ENCODE data around the gene ANKRD44.
A peak's percentile ranks its signal among the peaks of the same experiment; 100 is the strongest.

The ANKRD44 gene

DNA sequence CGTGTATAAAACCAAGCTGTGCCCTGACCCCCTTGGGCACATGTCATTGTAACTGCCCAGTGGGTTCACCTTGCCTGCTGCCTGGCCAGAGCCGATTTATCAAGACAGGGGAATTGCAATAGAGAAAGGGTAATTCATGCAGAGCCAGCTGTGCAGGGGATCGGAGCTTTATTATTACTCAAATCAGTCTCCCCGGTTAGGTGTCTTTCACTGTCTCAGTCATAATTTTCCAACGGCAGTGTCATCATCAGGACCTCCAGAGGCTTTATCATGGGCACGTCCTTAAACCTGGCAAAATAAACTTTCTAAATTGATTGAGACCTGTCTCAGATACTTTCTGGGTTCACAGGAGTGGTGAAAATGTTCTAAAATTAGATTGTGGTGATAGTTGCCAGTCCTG is 354.5 kb downstream of the ANKRD44 start:
- DNase-seq (ENCODE audit: low read depth) = no peak

DNA sequence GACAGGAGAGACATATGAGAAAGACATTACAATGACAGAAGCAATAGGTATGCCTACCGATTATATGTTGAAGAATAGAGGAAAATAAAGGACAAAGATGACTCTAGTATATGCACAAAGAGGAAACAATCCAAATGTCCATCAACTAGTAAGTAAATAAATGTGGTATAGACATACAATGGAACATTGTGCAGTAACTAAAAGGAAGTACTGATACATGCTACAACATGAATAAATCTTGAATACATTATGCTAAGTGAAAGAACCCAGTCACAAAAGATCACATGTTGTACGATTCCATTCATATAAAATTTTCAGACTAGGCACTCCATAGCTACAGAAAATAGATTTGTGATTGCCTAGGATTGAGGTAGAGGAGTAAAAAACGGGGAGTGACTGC is 355.5 kb downstream of the ANKRD44 start:
- DNase-seq (ENCODE audit: low read depth) = no peak

DNA sequence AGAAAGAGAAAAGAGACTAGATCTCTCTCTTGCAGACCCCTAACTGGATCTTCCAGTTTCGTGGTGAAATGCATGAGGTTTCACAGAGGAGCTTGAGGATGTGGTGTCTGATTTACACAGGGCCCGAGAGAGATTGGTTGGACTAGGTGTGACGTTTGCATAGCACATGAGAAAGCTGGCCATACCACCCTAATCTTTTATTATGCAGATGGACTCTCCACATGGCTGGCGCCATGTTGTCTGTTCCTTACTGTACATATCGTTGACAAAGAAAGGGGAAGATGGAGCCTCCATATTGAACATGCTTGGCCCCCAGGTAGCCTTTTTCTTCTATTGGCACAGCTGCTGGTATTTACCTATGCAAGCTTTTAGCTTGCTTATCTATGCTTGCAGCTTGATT is 356.6 kb downstream of the ANKRD44 start:
- no peak for DNase-seq (ENCODE audit: low read depth)

DNA sequence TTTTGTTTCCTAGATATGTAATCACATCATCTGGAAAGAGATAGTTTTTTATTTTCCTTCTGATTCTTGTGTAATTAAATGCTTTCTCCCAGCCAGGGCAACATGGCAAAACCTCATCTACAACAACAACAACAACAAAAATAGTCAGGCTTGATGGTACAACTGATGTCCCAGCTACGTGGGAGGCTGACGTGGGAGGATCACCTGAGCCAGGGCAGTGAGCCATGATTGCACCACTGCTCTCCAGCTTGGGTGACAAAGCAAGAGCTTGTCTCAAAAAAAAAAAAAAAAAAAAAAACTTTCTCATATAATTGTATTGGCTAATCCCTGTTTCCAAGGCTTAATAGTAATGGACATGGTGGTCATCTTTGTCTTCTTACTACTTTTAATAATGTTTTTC is 357.6 kb downstream of the ANKRD44 start:
- no peak for DNase-seq (ENCODE audit: low read depth)

DNA sequence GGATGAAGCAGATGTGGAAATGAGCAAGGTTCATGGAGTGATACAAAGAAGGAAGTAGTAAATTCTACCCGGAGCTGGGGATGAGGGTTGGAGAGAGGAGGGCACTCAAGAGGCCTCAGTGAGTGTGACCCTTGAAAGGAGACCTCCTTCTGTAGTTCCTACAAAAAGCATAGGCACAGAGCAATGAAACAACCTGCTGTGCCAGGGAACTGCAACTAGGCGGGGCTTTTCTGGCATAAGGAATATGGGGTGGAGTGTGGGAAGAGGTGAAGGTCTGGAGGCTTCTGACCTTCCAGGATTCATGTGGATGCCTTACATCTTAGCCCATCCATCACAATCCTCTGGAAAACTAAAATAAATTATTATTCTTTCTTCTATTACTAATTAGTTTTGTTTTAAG is 358.6 kb downstream of the ANKRD44 start:
- DNase-seq (ENCODE audit: low read depth) = no peak

DNA sequence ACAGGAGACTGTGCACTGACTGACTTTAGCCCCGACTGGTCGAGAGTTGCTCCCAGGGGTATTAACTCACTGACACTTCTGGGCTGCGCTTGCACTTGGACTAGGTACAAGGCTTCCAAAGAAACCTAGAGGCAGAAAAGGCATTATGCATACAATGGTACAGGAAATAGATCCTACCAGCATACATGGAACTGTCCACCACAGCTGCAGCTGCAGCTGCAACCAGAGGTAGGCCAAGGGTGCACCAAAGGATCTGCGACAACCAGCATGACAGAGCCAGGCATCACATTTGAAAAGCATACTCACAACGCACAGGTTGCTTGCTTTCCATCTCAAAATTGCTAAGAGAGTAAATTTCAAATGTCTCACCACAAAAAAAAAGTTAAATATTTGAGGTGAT is 361.5 kb downstream of the ANKRD44 start:
- DNase-seq (ENCODE audit: low read depth) = no peak

DNA sequence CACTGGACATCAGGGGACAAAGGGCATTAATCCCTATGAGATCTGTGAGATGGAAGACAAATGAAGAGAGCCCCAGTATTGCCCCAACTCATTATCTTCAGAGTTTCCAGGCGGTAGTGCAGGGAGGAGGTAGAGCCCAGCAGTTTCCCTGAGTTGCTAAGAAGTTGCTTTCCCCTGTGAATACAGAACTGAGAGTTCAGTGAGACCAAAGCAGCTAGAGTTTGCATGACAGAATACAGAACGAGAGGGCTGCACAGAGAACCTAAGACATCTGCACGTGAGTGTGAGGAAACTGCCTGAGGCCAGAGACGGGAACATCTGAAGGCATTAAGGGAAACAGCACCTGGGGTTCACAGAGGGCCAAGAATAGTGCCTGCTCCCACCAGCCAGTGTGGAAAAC is 366.0 kb downstream of the ANKRD44 start:
- DNase-seq (ENCODE audit: low read depth) = no peak

DNA sequence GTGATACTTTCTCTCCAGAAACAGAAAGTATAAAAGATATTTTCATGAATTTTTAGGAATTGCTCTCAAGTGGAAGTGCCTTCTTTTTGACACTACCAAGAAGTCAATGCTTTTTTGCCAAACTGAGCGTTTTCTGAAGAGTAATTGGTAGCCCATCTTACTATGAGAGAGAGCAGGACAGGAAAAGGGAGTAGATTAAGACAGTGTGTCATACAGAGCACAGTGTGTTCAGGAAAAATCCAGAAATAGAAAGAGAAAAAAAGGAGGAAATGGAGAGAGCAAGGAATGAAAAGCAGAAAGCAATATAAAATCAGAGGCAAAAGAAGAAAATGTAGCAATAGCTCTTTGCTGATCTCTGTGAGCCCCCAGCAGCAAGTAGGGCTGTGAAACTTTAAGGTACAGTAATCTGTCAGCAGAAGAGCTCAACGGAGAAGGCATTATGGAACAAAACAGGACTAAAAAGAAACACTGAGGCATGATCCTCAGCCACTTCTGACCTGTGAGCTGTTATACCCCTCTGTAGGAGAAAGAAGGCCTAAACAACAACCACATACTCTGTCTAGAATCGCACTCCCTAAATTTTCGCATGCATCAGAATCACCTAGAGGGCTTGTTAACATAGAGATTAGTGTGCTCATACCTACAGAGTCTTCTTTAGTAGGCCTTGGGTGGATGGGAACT is 369.0 kb downstream of the ANKRD44 start:
- no peak for DNase-seq (ENCODE audit: low read depth)

DNA sequence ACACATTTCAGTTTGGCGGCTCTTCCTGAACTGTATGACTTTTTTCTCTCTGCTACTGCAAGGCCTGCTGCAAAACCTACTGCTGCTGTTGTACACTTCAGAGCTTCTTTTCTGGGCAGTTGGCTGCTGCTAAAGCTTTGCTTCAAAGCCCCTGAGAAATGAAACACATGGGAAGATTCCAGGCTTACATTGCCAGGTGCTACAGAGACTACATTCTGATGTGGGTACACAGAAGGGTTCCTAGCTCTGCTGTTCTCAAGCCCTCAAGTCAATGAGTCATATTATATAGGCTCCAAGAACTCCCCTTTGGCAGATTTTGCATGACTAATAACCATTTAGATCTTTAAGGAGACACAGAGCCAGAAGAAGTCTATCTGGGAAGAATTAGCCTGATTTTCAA is 371.2 kb downstream of the ANKRD44 start:
- peak; percentile 65 for DNase-seq (ENCODE audit: low read depth)

Data from EH (cell line).